CMK (cell line): Measurements from ENCODE around the gene EIF1.
"Not testable (repeated sequence)": the region's sequence is repeated elsewhere in the genome, so short reads cannot be mapped to it uniquely, and the experiment has no call there.

Experiments used
- DNase-seq: peaks from one replicate; pipeline ENCODE4 v3.0.0-alpha.2; 2010; ENCODE audit warnings: low read depth

Gene EIF1

DNA sequence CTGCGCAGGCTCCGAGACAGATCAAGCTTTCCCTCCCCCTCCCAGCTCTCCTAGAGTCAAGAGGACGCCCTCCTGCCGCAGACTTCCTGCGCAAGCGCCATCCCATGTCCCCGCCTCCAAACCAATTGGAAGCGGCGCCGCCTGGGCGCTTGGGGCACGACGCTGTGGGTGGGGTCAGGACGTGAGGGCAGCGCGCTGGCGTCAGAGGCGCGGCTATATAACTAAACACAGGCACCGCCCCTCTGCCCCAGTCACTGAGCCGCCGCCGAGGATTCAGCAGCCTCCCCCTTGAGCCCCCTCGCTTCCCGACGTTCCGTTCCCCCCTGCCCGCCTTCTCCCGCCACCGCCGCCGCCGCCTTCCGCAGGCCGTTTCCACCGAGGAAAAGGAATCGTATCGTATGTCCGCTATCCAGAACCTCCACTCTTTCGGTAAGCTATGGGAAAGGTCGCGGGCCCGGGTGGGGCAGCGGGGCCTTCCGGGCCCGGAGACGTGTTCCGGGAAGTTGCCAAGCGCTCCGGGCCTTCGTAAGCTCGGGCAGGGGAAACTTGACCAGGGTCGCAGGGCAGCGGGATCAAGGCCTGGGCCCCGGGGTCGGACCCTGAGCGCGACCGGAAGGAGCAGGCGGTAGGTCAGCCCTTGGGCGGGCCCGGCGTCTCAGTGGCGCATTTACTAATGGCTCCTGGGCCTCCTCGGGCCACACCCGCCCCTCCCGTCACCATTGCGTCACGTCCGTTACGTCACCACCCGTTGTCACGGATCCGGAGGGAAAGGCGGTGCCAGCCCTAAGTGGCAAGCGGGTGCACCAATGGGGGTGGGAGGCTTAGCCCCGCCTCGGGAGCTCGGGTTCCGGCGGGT is at the start of gene EIF1:
Gene EIF1, plus strand, starts transcription at position 245 of the 856 bp plus-strand sequence. Its CDS starts 154 bp downstream, at position 399.
- peak; percentile 99 for DNase-seq

DNA sequence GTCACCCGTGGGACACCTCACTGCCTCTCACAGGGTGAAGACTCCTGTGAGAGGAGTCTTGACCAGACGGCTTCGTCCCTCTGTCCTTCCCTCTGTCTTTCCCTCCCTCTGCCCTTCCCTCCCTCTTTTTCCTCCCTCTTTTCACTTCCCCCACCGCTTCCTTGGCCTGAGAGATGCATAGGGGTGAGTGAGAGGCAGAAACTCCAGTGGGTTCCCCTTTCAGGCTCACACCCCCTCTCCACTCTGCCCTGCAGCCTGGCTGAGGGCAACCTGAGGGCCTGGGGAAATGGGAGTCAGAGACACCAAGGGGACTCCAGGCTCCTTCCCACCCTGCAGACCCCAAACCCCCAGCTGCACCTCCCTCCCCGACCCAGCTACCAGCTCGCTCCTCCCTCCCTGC is 49.7 kb upstream of the EIF1 start:
- DNase-seq = no peak

DNA sequence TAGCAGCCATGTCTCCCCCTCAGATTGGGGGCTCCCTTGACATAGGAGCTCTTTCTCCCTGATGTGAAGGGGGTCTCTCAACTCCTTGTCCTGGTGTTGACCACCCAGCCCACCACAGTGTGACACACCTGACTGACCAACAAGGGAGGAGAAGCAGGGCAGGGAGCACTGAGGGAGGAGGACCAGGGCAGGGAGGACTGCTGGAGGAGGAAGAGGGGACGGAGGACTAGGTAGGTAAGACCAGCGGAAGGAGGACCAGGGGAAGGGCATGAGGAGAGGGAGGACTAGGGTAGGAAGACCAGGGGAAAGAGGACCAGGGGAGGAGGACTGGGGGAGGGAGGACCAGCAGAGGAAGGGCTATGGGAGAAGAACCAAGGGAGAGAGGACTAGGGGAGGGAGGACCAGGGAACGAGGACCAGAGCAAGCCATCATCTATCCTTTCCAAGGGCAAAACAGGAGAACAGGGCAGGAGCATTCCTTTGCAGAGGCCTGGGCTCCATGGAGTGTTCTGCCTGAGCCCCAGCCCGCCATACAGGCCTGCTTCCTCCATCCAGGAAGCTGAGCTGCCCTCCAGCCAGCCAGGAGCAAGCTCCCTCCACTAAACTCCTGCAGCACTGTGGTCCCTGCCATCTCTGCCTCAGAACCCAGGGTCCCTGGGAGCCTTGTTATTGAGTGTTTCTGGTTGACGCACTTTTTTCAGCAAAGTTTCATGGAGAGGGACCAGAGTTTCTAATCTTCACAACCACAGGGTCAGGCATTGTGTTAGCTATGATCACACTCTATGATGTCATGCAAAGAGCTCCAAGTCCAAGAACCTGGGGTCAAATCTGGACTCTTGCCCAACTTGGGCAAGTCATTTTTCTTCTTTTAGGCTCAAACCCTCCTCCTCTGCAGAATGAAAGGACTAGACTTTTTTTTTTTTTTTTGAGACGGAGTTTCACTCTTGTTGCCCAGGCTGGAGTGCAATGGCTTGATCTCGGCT is 48.9 kb upstream of the EIF1 start:
- DNase-seq = no peak

DNA sequence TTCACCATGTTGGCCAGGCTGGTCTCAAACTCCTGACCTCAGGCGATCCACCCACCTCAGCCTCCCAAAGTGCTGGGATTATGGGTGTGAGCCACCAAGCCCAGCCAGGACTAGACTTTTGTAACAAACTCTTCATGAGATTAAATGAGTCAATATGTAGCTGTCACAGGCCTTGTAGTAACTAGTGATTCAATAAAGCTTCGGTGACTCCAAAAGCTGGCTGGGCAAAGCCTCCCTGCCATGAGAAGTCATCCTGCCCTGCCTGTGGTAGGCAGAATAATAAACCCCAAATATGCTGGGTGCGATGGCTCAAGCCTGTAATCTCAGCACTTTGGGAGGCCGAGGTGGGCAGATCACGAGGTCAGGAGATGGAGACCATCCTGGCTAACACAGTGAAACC is 48.1 kb upstream of the EIF1 start:
- DNase-seq = not testable (repeated sequence)

DNA sequence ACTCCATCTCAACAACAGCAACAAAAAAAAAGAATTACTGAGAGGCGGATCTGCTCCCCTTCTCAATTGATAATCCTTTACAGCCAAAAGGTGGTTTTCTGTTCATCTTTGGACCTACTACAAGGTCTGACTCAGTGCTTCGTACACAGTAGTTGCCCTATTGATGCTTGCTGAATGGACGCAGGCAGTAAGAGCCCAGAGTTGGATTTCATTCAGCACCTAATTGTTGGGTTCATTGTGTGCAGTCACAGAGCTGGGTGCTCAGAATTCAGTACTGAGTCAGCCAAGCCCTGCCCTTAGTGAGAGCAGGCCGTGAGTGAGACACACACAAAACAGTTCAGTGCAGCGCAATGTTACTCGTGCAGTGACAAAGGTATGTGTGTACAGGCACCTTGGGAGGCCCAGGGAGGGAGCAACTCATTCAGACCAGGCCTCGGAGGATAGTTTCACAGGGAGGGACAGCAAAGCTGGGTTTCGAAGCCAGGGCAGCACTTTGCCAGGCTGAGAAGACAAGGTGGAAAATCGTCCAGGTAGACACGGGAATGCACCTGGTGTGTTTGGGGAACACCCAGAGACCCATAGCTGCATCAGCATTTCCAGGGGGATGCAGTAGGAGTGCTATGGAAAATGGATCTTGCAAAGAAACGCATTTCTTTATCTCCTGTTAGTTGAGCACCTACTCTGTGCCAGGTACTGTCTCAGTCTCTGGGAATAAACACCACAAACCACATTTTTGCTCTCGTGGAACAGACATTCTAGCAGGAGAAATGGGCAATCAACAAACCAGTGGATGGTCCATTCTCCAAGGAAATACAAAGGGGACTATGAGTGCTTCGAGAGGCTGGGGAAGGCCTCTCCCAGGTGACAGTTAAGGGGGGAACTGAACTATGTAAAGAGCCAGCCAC is 46.2 kb upstream of the EIF1 start:
- no peak for DNase-seq

DNA sequence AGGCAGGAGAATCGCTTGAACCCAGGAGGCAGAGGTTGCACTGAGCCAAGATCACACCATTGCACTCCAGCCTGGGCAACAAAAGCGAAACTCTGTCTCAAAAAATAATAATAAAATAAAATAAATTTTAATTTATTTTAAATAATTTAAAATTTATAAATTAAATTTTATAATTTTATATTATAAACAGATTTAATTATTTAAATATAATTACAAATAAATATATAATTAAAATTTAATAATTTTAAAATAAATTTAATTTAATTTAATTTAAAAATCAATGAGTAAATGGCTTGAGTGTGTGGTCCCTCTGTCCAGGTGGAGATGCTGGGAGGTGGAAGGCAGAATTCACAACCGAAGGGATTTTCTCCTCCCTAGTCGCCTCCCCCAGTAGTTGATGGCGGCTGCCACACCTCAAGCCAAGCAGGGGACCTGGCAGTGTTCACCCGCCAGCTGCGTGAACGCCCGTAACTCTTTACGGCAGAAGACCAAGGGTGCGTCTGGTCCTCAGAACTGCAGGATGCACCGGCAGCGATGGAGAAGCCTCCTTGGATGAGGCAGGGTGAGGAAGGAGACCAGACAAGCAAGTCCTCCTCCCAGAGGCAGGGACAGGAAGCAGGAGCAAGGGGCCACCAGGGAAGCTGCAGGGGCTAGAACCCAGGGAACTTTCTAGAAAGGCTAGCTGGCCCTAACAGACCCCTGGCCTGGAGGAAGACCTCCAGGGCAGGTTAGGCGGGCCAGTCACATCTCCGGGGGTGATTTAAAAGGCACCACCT is 41.5 kb upstream of the EIF1 start:
- no peak for DNase-seq

DNA sequence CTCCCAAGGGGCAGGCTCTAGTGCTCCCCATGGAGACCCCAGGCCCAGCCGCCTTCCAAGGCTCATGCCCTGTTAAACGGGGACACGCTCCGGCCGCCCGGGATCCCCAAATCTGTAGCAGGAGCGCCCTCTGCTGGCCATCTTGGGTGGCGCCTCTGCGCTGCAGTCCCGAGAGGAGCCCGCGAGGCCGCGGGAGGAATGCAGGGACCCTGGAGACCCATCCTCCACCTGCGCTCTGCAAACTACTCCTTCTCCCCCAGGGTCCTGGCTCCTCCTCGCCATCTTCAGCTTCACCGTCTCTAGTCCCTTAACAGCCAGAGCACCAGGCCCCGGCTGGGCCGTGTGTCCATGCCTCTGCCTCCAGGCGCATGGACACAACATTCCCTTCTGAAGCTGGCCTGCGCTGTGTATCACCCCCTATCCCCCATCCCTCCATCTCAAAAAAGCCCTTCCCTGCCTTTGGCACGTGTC is 40.7 kb upstream of the EIF1 start:
- no peak for DNase-seq

DNA sequence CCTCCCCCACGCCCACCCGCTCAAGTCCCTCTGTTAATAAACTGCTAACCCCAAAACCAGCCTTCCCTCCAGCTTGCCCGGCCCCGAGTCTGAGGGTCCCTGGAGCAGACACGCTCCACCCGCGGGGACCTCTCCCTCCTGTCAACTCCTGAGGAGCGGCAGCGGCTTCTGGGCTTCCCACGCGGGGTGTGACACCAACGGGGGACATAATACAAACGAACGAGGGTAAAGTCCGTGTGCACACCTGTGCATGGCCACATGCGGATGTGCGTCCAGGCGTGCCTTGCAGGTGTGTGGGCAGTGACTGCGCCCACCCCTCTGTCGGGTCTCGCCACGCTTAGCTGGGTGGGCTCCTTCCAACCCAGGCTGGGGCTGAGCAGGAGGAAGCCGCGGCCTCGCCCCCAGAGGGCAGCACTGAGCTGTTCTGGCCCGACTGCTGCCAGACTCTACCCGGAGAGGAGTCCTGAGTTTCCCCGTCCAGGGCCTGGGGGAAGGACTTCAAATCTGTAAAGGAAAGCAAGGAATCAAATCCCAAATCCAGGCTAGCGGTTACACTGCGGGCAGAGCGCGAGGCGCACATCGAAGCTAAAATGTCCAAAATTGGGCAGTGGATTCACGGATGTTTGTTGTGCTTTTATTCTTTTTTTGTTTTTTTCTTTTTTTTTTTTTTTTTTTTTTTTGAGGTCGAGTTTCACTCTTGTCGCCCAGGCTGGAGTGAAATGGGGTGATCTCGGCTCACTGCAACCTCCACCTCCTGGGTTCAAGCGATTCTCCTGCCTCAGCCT is 40.1 kb upstream of the EIF1 start:
- DNase-seq = no peak

DNA sequence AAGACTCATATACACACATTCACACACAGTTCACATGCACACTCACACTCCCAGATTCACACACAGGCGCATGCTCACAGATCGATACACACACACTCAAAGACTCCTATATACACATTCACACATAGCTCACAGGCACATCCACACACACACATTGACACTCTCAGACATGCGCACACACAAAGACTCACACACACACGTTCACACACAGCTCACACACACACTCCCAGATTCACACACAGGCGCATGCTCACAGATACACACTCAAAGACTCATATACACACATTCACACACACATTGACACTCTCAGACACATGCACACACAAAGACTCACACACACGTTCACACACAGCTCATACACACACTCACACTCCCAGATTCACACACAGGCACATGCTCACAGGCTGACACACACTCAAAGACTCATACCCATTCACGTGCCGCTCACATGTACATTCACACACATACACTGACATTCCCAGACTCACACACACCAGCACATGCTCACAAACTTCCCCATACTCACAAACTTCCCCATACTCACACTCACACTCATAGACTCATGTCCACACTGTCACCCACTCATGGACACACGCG is 38.7 kb upstream of the EIF1 start:
- DNase-seq = no peak

DNA sequence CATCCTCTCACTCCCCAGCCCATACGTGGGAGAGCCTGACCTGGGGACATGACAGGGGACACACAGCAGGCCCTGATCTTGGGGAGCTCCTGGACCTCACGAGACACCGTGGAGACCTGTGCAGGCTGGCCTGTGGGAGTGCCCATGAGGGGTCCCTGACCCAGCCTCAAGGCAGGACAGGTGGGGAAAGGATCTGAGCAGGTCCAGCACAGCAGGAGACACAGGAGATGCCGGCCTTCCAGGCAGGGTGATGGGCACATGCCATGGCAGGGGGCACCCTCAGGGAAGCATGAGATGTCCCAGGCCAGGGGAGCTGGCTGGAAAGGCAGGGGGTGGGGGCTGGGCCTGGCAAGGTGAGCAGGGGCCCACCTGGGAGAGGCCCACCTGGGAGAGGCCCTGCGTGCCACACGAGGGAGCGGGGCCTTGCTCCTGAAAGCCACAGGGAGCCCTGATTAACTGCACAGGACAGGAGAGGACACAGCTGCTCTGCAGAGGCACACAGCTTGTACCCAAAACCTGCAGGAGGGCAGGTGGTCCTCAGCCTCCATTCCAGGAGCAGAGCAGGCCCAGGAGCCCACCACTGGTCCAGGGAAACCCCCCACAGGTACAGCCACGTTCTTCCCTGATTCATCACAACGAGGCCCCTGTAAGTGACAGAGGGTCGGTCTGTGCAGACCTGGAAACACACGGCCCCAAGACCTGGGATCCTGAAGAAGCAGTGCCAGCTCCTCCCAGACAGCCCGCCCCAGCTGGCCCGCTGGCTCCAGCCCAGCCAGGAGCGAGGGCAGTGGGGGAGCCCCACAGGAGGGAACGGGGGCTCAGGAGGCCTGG is 37.7 kb upstream of the EIF1 start:
- no peak for DNase-seq

DNA sequence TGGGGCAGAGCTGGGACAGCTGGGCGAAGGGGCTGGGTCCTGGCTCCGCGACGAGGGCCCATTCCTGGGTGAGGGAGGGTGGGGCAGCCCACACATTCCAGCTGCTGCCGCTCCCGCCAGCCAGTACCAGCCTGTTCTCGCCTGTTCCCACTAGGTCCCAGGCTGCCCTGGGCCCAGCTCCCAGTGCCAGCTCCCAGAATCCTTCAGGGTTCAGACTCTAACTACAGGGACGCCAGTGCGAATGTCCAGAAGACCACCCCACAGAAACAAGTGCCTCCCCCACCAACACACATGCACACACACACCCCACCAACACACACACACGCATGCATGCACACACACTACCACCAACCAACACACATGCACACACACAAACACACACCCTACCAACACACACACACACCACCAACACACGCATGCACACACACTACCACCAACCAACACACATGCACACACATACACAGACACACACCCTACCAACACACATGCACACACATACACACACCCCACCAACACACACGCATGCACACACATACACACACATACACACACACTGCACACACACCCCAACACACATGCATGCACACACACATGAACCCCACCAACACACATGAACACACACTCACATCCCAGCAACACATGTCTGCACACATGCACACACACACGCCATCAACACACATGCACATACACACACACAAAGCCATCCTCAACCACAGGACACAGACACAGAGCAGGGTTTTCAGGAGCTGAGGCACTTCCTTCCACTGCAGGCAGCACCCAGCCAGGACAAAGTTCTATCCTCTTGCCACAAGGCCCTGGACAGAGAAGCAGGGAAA is 36.8 kb upstream of the EIF1 start:
- no peak for DNase-seq

DNA sequence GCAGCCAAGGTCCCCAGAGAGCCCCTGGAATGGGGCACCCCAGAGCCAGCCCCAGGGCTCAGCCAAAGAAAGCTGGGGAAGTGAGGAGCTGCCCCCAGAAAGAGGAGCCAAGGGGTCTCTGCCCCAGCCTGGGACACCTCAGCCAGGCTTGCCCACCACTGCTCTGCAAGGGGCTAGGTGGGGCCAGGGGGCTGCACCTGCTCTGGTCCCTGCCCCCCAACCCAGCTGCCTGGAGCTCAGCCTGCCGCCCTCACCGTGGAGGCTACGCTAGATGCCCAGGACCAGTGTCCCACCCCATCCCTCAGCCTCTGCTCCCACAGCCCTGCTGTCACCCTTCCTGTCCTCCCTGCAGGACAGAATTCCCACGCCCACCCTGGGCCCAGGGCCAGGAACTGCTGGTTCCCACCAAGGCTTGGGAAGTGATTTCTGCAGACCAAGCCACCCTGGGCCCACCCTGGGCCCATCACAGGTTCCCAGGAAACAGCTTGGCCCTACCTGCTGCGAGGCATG is 36.2 kb upstream of the EIF1 start:
- no peak for DNase-seq

DNA sequence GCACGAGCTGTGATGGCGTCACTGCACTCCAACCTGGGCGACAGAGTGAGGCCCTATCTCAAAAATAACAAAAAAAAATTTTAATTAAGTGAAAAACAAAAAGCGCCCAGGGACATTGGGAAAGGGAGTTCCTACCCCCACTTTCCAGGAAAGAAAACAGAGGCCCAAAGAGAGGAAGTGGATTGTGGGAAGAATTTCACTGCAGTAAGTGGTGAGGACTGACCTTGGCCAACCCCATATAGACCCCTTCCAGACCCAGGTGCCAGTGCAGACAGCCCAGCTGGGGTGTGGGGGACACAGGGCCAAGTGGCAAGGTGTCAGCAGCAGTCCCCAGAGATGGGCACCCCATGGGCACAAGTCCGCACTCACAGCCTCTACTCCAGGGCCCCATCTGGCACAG is 35.3 kb upstream of the EIF1 start:
- DNase-seq = no peak

DNA sequence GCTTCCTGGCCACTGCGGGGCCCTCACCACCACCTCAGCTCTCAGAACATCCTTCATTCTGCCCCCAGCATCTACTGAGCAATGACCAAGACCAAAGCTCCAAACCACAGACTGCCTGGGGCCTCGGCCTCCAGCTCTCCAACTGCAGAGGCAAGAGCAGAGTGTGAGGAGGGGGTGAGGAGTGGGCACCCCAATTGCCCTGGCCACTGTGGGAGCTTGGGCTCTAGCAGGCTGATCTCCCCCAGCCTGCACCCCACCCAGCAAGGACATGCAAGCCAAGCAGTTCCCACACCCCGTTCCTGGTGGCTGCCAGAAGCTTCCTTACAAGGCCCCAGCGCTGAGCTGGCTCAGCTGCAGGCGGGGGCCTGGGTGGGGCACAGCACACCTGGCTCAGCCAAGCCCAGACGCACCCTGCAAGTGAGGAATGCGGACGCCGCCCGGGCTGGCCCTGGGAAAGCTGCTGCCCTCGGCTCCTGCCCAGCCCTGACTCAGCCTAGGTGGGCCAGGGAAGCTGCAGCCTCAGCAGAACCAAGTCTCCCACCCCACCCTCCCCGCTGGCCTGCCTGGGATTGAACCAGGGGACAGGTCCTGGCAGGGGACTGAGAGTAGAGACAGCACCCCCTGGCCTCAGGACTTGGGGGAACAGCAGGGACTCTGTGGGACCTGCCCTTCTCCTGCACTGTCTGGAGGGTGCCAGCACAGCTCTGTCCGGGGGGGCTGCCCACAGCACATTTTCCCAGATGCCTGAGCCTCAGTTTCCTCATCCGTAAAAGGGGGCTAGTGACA is 34.6 kb upstream of the EIF1 start:
- no peak for DNase-seq

DNA sequence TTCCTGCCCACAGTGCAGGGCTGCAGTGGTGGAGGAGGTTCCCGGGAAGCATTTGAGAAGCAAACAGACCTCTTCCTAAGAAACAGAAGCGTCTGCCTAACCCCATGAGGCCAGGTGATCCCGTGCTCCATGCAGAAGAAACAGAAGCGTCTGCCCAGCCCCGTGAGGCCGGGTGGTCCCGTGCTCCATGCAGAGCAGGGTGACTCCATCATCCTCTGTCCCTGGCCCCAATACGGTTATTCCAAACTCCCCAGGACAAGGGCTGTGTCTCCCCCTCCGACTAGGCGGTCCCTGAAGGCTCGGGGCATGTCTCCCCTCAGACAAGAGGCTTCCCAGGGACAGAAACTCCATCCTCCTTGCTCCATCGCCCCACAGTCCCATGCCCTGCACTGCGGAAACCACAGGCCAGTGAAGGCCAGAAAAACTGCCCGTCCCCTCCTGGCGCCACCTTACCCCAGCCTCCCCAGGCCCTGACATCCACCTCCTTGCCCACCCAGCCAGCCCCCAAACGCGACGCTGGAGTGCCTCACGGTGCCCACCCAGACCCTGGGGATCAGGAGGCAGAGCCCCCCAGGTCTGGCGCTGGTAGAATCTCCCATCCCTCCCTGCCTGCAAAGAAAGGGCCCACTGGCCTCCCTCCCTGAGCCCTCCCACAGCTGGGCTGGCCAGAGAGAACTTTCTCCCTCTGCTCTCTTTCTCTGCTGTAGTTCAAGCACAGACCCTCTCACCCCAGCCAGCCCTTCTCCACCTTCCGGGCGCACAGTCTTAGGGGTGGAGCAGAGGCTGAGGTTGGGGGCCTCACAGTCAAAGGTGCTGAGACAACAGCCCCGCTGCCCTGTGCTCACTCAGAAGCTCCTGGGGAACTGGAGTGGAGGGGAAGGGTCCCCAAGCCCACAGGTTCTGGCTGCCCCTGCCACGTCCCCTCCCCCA is 33.7 kb upstream of the EIF1 start:
- DNase-seq = no peak
